SK-N-SH (cell line): ENCODE measurements around the gene IKZF1. TPM values are rescaled to one million over a fixed set of nuclear protein-coding genes. Genes with fewer than 3 reads are reported as not detected.

Source experiments
- CTCF ChIA-PET: fragments of 300-600, 350-600 bp; formaldehyde crosslinking; extraction: SDS; loops from one replicate; lab custom pipeline; 2021; lab: Yijun Ruan, JAX
- POLR2A ChIA-PET: fragments of 350-600 bp; sonication (Branson Sonifier 250); formaldehyde crosslinking; extraction: SDS; loops from one replicate; lab custom pipeline; 2020; ENCODE audit warnings: antibody characterized with exemption, inconsistent platforms; lab: Yijun Ruan, JAX
- DNase-seq: peaks from one replicate; pipeline ENCODE4 v3.0.0; 2012
- H2AFZ ChIP-seq: fragments of 200-600 bp; sonication (generic); 2 replicates; pipeline ENCODE4 v1.8.1; 2016; ENCODE audit warnings: antibody characterized with exemption, mild to moderate bottlenecking, low read depth
- H3F3A ChIP-seq: fragments of 200-600 bp; sonication (generic); replicated peaks from 2 replicates; pipeline ENCODE3; 2016; ENCODE audit warnings: antibody characterized with exemption, mild to moderate bottlenecking; ENCODE audit not compliant: insufficient read depth
- H3K27ac ChIP-seq, 2 experiments: fragments of 200-500 bp in 1 of 2; fragments of 200-600 bp in 1 of 2; sonication (Bioruptor generic) in 1 of 2; sonication (generic), shearing (Covaris generic) in 1 of 2; 2 replicates each; pipeline versions ENCODE4 v1.5.1 to v1.6.1; 2014 to 2016; ENCODE audit warnings: low read depth in 2 of 2, inconsistent platforms in 1 of 2, low read length in 1 of 2, mild to moderate bottlenecking in 1 of 2, mixed read lengths in 1 of 2
- H3K27me3 ChIP-seq: fragments of 200-600 bp; sonication (generic), shearing (Covaris generic); 2 replicates; pipeline ENCODE4 v1.6.1; 2016; ENCODE audit warnings: mixed run types; ENCODE audit not compliant: insufficient read depth
- H3K36me3 ChIP-seq, 2 experiments: fragments of 200-500 bp in 1 of 2; fragments of 200-600 bp in 1 of 2; sonication (Bioruptor generic) in 1 of 2; sonication (generic) in 1 of 2; replicated peaks in 1 of 2; 2 replicates each; pipeline versions ENCODE3 to v1.5.1; 2014 to 2016; ENCODE audit warnings: low read length in 1 of 2, mild to moderate bottlenecking in 1 of 2; ENCODE audit not compliant: insufficient read depth in 2 of 2, control insufficient read depth in 1 of 2
- H3K4me1 ChIP-seq, 2 experiments: fragments of 200-500 bp in 1 of 2; fragments of 200-600 bp in 1 of 2; sonication (Bioruptor generic) in 1 of 2; sonication (generic), shearing (Covaris generic) in 1 of 2; 2 replicates each; pipeline versions ENCODE4 v1.5.1 to v1.6.1; 2014 to 2016; ENCODE audit warnings: low read depth in 1 of 2, low read length in 1 of 2, mixed run types in 1 of 2; ENCODE audit not compliant: insufficient read depth in 2 of 2, control insufficient read depth in 1 of 2
- H3K4me2 ChIP-seq: fragments of 200-600 bp; sonication (generic), shearing (Covaris generic); 2 replicates; pipeline ENCODE4 v1.6.1; 2017; ENCODE audit warnings: mixed run types
- H3K4me3 ChIP-seq, 2 experiments: fragments of 200-500 bp in 1 of 2; fragments of 200-600 bp in 1 of 2; sonication (Bioruptor generic) in 1 of 2; sonication (generic), shearing (Covaris generic) in 1 of 2; 2 replicates each; pipeline versions ENCODE4 v1.5.1 to v1.8.1; 2014 to 2016; ENCODE audit warnings: low read depth in 2 of 2, inconsistent platforms in 1 of 2, low read length in 1 of 2, mild to moderate bottlenecking in 1 of 2, mixed read lengths in 1 of 2, moderate library complexity in 1 of 2
- H3K79me2 ChIP-seq: fragments of 200-600 bp; sonication (generic); 2 replicates; pipeline ENCODE4 v1.8.1; 2017; ENCODE audit warnings: mild to moderate bottlenecking; ENCODE audit not compliant: insufficient read depth
- H3K9ac ChIP-seq: fragments of 200-600 bp; sonication (generic); 2 replicates; pipeline ENCODE4 v1.6.1; 2017; ENCODE audit warnings: mixed run types
- H3K9me2 ChIP-seq: fragments of 200-600 bp; sonication (generic); 2 replicates; pipeline ENCODE4 v1.6.1; 2017; ENCODE audit warnings: mixed run types
- H3K9me3 ChIP-seq: fragments of 200-600 bp; sonication (generic); 2 replicates; pipeline ENCODE4 v1.6.1; 2017; ENCODE audit warnings: mixed run types, mild to moderate bottlenecking, moderate library complexity
- H4K20me1 ChIP-seq: fragments of 200-600 bp; sonication (generic); 2 replicates; pipeline ENCODE4 v1.6.1; 2017; ENCODE audit warnings: mild to moderate bottlenecking, mixed run types; ENCODE audit not compliant: insufficient read depth
- CHD2 ChIP-seq: fragments of 150-350 bp; IDR thresholded peaks from 2 replicates; pipeline ENCODE4 v1.6.1; 2018; ENCODE audit warnings: low read length; ENCODE audit not compliant: partially characterized antibody
- EZH2phosphoT487 ChIP-seq: fragments of 200-600 bp; sonication (generic); IDR thresholded peaks from 2 replicates; pipeline ENCODE4 v1.6.1; 2017; ENCODE audit warnings: low read depth, mixed run types, mild to moderate bottlenecking, antibody characterized with exemption, moderate library complexity, borderline replicate concordance
- FOXJ3 ChIP-seq: sonication (generic); formaldehyde crosslinking; IDR thresholded peaks from 2 replicates; pipeline ENCODE4 v1.5.1; 2020; ENCODE audit warnings: mild to moderate bottlenecking, missing genetic modification reagents
- GABPA ChIP-seq: IDR thresholded peaks from 2 replicates; pipeline ENCODE4 v1.4.0; 2012; ENCODE audit warnings: low read depth, mild to moderate bottlenecking
- MEF2A ChIP-seq: IDR thresholded peaks from 2 replicates; pipeline ENCODE4 v1.4.0; 2012; ENCODE audit warnings: low read depth, borderline replicate concordance
- NFIC ChIP-seq: IDR thresholded peaks from 2 replicates; pipeline ENCODE4 v1.4.0; 2012; ENCODE audit warnings: borderline replicate concordance
- POLR2AphosphoS5 ChIP-seq: IDR thresholded peaks from 2 replicates; pipeline ENCODE4 v1.6.1; 2012; ENCODE audit warnings: low read depth, low read length
- RAD21 ChIP-seq: IDR thresholded peaks from 2 replicates; pipeline ENCODE4 v1.6.1; 2012; ENCODE audit warnings: mild to moderate bottlenecking, low read length
- RCOR1 ChIP-seq: fragments of 150-350 bp; IDR thresholded peaks from 2 replicates; pipeline ENCODE4 v1.6.1; 2017; ENCODE audit warnings: antibody characterized with exemption, low read length
- RXRA ChIP-seq: IDR thresholded peaks from 2 replicates; pipeline ENCODE4 v1.4.0; 2012; ENCODE audit warnings: low read depth, mild to moderate bottlenecking, borderline replicate concordance
- SIN3A ChIP-seq: IDR thresholded peaks from 2 replicates; pipeline ENCODE4 v1.6.1; 2012; ENCODE audit warnings: low read depth, mild to moderate bottlenecking, low read length, moderate library complexity, borderline replicate concordance
- TCF12 ChIP-seq: IDR thresholded peaks from 2 replicates; pipeline ENCODE4 v1.4.0; 2012
- TEAD4 ChIP-seq: IDR thresholded peaks from 2 replicates; pipeline ENCODE4 v1.4.0; 2012; ENCODE audit warnings: mild to moderate bottlenecking, borderline replicate concordance; ENCODE audit not compliant: insufficient read depth
- YY1 ChIP-seq: IDR thresholded peaks from 2 replicates; pipeline ENCODE4 v1.4.0; 2012; ENCODE audit warnings: low read depth, mild to moderate bottlenecking
- WGBS: methylation state at CpG from one replicate; pipeline ENCODE4 v1.1.6; 2017; ENCODE audit warnings: low lambda C conversion rate; 5-methylcytosine and 5-hydroxymethylcytosine counted together
- polyA plus RNA-seq, 3 experiments: library from polyadenylated mRNA; depleted of rRNA; stranded (reverse); fragments of >200 nt; gene quantifications; 2 replicates each; pipeline ENCODE4 v1.2.3, GENCODE V29; 2012
- TF ChIP-seq, protein P1 (sequence below): IDR thresholded peaks from 2 replicates; pipeline ENCODE4 v1.4.0; 2012; ENCODE audit warnings: low read depth
- TF ChIP-seq, protein P2 (sequence below): IDR thresholded peaks from 2 replicates; pipeline ENCODE4; 2012
- TF ChIP-seq, protein P3 (sequence below): fragments of 200-600 bp; sonication (generic); IDR thresholded peaks from 2 replicates; pipeline ENCODE4 v1.6.1; 2017; ENCODE audit warnings: antibody characterized with exemption, mild to moderate bottlenecking, moderate library complexity

Gene IKZF1
- polyA plus RNA-seq, 1 of the 3 experiments (the other 2 are of a cell fraction) = not detected

DNA sequence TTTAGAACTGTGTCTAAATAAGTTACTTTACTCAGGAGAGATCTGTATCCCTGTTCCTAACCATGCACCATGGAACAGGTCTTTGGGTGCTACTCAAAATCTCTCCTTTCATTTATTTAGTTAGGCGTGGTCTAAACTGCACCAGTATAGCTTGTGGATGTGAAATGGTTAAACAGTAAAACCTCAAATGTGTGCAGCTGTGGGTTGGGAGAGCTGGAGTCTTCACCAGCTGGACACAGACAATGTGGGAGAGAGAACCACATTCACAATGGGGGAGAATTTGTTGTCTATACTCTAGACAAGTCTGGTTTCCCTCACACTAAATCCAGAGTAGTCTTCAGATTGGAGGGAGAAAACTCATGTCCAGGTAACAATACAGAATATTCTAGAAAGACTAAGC, 31.2 kb upstream of the IKZF1 start:
- H3K27ac ChIP-seq = no peak overlapping the region
- no peaks in the 10 kb centered on the region for H3K9me2 ChIP-seq
- DNase-seq = no peak
- ChIA-PET CTCF (interaction anchor here (1.1 to 1.9 kb wide), 2 partner anchors 68 to 887 kb away, joined by 4 to 10 read pairs; no protein-coding TSS in a partner anchor), POLR2A (no interaction called here)
- H3K9ac ChIP-seq = no peak overlapping the region
- H3K4me2 ChIP-seq = no peak overlapping the region
- H3F3A ChIP-seq = no peaks in the 10 kb centered on the region
- no peaks in the 10 kb centered on the region for H4K20me1 ChIP-seq
- no peak overlapping the region for H3K4me3 ChIP-seq
- H3K4me1 ChIP-seq = no peaks in the 10 kb centered on the region
- no peaks in the 10 kb centered on the region for H3K27me3 ChIP-seq
- WGBS = 7% methylated on average over 1 of the region's 1 CpG
- no peak for TF ChIP-seq NFIC
- TF ChIP-seq RAD21 = no peak
- TF ChIP-seq, protein P1, sequence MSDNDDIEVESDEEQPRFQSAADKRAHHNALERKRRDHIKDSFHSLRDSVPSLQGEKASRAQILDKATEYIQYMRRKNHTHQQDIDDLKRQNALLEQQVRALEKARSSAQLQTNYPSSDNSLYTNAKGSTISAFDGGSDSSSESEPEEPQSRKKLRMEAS = no peak
- TF ChIP-seq SIN3A = no peak
- no peak for TF ChIP-seq EZH2phosphoT487
- no peak for TF ChIP-seq TCF12
- no peak for TF ChIP-seq TEAD4
- H2AFZ ChIP-seq = no peak overlapping the region
- no peaks in the 10 kb centered on the region for H3K79me2 ChIP-seq
- H3K9me3 ChIP-seq = no peaks in the 10 kb centered on the region
- H3K36me3 ChIP-seq = no peaks in the 10 kb centered on the region

DNA sequence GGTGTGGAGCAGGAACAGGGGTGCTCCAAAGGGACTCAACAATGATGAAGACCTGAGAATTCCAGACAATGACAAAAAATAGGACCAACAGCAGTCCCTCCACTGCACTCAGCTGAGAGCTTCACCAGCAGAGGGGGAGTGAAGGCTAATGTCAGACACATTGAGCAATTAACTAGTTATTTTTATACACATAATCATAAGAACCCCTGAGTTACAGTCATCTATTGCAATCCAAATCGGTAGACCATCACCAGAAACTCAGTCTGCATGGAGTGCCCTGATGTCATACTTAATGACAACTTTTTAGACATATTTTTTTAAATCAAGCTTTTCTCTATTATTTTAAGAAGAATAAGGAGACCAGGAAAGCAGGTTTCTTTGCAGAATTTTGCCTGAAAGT, 30.6 kb upstream of the IKZF1 start:
- no peak overlapping the region for H2AFZ ChIP-seq
- no peak overlapping the region for H3K4me3 ChIP-seq
- no peak for DNase-seq
- POLR2A ChIA-PET = interaction anchor here (0.7 kb wide), 1 partner anchor 176 kb away, joined by 3 read pairs; no protein-coding TSS in a partner anchor
- no peaks in the 10 kb centered on the region for H3K36me3 ChIP-seq
- no peak overlapping the region for H3K27ac ChIP-seq
- CTCF ChIA-PET = interaction anchor here (1.1 to 1.9 kb wide), 3 partner anchors 68 to 886 kb away, joined by 3 to 10 read pairs (median 4); no protein-coding TSS in a partner anchor
- no peaks in the 10 kb centered on the region for H4K20me1 ChIP-seq
- H3K9me2 ChIP-seq = no peaks in the 10 kb centered on the region
- TF ChIP-seq CHD2 = no peak
- 0% methylated on average over 1 of the region's 1 CpG for WGBS
- H3F3A ChIP-seq = no peaks in the 10 kb centered on the region
- no peak overlapping the region for H3K4me2 ChIP-seq
- no peaks in the 10 kb centered on the region for H3K9me3 ChIP-seq
- no peak overlapping the region for H3K9ac ChIP-seq
- no peaks in the 10 kb centered on the region for H3K79me2 ChIP-seq
- no peaks in the 10 kb centered on the region for H3K27me3 ChIP-seq
- no peaks in the 10 kb centered on the region for H3K4me1 ChIP-seq

DNA sequence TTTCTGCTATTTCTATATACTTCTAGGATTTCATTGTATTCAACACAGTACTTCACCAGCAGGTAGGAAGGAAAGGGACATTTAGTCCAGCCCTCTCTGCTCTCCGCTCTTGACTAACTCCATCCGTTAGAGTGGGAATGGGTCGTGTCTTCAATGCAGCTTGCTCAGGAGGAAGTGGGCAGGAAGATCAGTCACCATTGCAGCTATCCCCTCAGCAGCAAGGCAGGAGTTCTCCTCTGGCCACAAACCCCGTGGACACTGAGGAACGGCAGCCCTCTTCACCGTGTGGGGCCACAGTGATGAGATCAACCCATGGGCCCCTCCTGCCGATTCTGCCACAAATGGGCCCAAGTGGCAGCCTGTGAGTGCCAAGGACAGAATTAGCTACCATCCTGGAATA, 30.2 kb upstream of the IKZF1 start:
- H3K9me3 ChIP-seq = no peaks in the 10 kb centered on the region
- H3K4me1 ChIP-seq = no peaks in the 10 kb centered on the region
- WGBS = 55% methylated on average over 6 of the region's 7 CpGs
- POLR2A ChIA-PET = interaction anchor here (0.7 kb wide), 1 partner anchor 175 kb away, joined by 3 read pairs; no protein-coding TSS in a partner anchor
- no peaks in the 10 kb centered on the region for H3K79me2 ChIP-seq
- H2AFZ ChIP-seq = no peak overlapping the region
- no peaks in the 10 kb centered on the region for H3K27me3 ChIP-seq
- CTCF ChIA-PET = interaction anchor here (0.6 to 1.9 kb wide), 4 partner anchors 69 to 886 kb away, joined by 3 to 10 read pairs (median 4); no protein-coding TSS in a partner anchor
- H3K9ac ChIP-seq = no peak overlapping the region
- no peak overlapping the region for H3K4me3 ChIP-seq
- no peak for DNase-seq
- no peaks in the 10 kb centered on the region for H4K20me1 ChIP-seq
- H3K9me2 ChIP-seq = no peaks in the 10 kb centered on the region
- H3K27ac ChIP-seq = no peak overlapping the region
- H3F3A ChIP-seq = no peaks in the 10 kb centered on the region
- no peak overlapping the region for H3K4me2 ChIP-seq
- H3K36me3 ChIP-seq = no peaks in the 10 kb centered on the region
- TF ChIP-seq, protein P2, sequence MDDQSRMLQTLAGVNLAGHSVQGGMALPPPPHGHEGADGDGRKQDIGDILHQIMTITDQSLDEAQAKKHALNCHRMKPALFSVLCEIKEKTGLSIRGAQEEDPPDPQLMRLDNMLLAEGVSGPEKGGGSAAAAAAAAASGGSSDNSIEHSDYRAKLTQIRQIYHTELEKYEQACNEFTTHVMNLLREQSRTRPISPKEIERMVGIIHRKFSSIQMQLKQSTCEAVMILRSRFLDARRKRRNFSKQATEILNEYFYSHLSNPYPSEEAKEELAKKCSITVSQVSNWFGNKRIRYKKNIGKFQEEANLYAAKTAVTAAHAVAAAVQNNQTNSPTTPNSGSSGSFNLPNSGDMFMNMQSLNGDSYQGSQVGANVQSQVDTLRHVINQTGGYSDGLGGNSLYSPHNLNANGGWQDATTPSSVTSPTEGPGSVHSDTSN = no peak
- no peak for TF ChIP-seq YY1
- TF ChIP-seq, protein P3, sequence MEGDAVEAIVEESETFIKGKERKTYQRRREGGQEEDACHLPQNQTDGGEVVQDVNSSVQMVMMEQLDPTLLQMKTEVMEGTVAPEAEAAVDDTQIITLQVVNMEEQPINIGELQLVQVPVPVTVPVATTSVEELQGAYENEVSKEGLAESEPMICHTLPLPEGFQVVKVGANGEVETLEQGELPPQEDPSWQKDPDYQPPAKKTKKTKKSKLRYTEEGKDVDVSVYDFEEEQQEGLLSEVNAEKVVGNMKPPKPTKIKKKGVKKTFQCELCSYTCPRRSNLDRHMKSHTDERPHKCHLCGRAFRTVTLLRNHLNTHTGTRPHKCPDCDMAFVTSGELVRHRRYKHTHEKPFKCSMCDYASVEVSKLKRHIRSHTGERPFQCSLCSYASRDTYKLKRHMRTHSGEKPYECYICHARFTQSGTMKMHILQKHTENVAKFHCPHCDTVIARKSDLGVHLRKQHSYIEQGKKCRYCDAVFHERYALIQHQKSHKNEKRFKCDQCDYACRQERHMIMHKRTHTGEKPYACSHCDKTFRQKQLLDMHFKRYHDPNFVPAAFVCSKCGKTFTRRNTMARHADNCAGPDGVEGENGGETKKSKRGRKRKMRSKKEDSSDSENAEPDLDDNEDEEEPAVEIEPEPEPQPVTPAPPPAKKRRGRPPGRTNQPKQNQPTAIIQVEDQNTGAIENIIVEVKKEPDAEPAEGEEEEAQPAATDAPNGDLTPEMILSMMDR = no peak
- TF ChIP-seq FOXJ3 (CRISPR knock-in tag) = no peak
- TF ChIP-seq, protein P1 = no peak
- TF ChIP-seq POLR2AphosphoS5 = no peak
- no peak for TF ChIP-seq CHD2
- TF ChIP-seq MEF2A = no peak
- no peak for TF ChIP-seq EZH2phosphoT487
- no peak for TF ChIP-seq RCOR1
- no peak for TF ChIP-seq RXRA
- TF ChIP-seq GABPA = no peak
